HS-27A (cell line): ENCODE measurements around the gene HSPA6.
"Not testable (repeated sequence)": the region's sequence is repeated elsewhere in the genome, so short reads cannot be mapped to it uniquely, and the experiment has no call there.

Source experiments
- DNase-seq: peaks from one replicate; pipeline ENCODE4 v3.0.0-alpha.2; 2012; ENCODE audit warnings: low read depth, missing footprints

HSPA6 gene

DNA sequence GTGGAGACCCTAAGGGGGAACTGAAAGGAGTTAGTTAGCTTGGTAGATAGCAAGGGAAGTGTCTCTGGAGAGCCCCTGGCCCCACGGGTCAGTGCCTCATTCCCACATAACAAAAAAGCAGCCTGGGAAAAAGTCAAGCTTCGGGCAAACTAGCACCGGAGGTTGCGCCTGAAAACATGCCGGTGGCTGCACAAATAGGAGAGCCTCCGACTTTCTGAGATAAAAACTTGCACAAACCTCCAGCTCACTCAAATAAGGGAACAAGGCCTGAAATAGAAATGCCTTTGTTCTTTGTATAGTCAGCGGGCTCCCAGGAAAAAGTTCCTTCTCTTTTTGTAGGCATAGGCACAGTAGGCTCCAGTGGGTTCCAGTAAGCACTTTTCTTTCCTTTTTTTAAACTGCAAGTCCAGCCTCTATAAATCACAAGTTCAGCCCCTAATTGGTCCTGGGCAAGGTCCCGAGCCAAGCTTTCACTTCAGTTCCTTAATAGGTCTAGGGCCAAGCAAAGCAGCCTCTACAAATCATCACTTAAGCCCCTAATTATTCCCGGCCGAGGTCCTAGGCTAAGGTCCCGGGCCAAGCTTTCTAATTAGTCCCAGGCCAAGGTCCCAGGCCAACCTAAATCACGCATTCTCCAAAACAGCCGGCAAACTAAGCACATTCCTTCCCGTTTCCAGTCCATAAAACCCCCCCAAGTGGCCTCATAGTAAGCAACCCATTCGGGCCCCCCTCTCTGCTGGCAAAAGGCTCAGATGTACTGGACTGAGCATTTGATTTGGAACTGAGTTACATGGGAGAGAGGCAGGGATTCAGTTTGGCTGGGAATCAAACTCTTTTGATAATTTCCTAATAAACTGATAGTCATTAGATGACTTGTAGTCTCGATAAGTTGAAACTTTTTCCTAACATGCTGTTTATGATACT lies 8.6 kb downstream of the HSPA6 start:
- not testable (repeated sequence) for DNase-seq

- DNase-seq: not testable (repeated sequence)
Measured at GRCh38 chr1:161537068-161537669, 12.8 kb downstream of the HSPA6 start.

DNA sequence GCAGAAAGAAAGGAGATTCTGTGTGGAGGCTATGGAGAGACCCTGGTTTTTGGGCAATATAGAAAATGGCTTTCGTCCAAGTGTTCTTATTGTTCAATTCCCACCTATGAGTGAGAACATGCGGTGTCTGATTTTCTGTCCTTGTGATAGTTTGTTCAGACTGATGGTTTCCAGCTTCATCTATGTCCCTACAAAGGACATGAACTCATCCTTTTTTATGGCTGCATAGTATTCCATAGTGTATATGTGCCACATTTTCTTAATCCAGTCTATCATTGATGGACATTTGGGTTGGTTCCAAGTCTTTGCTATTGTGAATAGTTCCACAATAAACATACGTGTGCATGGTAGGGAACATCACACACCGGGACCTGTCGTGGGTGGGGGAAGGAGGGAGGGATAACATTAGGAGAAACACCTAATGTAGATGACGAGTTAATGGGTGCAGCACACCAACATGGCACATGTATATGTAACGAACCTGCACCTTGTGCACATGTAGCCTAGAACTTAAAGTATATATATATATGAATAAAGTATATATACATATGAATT lies 14.7 kb downstream of the HSPA6 start:
- not testable (repeated sequence) for DNase-seq

GRCh38 chr1:161539731-161540569 lies 15.6 kb downstream of the HSPA6 start:
- DNase-seq: peak; percentile 87

- DNase-seq: not testable (repeated sequence)
Measured at GRCh38 chr1:161540570-161540960, 16.2 kb downstream of the HSPA6 start.

DNA sequence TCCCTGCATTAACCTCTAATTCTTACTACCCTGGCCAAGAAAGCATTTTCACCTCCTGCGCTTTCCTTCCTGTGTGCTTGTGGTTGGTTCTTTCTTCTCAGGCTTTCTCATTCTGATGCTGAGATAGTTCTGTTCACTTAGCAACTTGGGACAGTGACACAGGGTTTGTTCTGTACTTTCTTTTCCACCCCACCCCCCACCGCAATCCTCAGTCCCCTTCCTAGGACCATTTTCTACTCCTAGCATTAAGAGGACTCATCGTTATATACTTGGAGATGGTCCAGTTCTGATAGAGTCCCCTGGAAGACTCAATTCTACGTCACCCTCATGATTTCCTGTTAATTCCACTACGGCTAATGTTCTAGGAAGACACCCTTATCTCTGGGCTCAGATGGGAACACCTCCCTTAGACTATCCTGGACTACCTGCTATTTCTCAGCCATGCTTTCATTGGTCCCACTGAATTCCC lies 17.8 kb downstream of the HSPA6 start:
- not testable (repeated sequence) for DNase-seq

GRCh38 chr1:161543125-161543524 lies 18.8 kb downstream of the HSPA6 start:
- not testable (repeated sequence) for DNase-seq

GRCh38 chr1:161545005-161545731 lies 20.8 kb downstream of the HSPA6 start:
- not testable (repeated sequence) for DNase-seq

GRCh38 chr1:161547995-161548741 lies 23.8 kb downstream of the HSPA6 start:
- DNase-seq: not testable (repeated sequence)

GRCh38 chr1:161548749-161549406 lies 24.5 kb downstream of the HSPA6 start:
- not testable (repeated sequence) for DNase-seq

DNA sequence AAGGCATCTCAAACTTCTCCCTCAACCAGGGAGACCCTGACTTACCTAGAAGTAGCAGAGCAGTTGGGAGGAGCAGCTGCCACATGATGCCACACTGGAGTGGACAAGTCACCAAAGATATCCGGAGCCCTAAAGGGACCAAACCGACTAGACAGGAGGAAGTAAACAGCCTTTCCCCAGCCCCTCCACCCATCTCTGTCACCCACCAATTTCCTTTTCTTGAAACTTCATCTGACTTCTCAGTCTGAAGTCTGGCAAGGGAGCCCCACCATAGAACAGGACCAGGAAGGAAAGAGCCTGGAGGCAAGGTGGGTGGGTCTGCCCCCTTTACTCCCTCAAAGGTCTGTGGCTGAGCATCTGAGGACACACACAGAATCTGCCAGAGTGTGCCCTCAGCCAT lies 25.3 kb downstream of the HSPA6 start, which contains the start of gene FCGR3A:
Gene FCGR3A (minus strand): TSS at position 167 of the 400 bp plus-strand sequence. CDS start 82 bp downstream, at position 85.
- no peak for DNase-seq

GRCh38 chr1:161550942-161551341 lies 26.6 kb downstream of the HSPA6 start:
- not testable (repeated sequence) for DNase-seq

DNA sequence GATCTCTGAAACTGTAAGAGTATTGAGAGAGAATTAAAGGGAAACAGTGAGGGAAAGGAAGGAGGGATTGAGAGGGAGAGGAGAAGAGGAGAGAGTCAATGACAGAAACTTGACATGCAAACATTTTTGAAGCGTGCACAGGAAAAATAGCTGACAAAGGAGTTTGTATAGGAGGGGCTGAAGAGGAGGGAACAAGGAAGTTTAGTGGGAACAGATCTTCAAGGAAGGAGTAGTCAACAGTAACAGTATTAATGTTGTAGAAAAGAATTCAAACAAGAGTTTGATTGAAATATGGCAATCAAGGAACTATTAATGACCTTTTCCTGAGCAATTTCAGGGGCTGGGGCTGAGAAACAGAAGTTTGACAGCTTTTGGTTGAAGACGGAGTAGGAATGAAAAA lies 29.3 kb downstream of the HSPA6 start:
- DNase-seq: not testable (repeated sequence)

- DNase-seq: not testable (repeated sequence)
Measured at GRCh38 chr1:161554340-161554739, 30.0 kb downstream of the HSPA6 start.

GRCh38 chr1:161554815-161555417 lies 30.6 kb downstream of the HSPA6 start:
- DNase-seq: not testable (repeated sequence)

GRCh38 chr1:161556143-161556542 lies 31.8 kb downstream of the HSPA6 start:
- not testable (repeated sequence) for DNase-seq

DNA sequence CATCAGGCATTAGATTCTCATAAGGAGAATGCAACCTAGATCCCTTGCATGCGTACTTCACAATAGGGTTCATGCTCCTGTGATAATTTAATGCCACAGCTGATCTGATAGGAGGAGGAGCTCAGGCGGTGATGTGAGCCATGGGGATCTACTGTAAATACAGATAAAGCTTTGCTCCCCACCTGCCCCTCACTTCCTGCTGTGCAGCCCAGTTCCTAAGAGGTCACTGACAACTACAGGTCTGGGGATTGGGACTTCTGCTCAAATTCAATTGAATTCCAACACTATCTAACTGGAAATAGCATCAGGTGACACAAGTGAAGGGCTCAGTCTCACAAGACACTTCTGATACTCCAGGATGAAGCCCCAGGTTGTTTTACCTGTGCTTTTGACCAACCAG lies 32.6 kb downstream of the HSPA6 start:
- DNase-seq: not testable (repeated sequence)

DNA sequence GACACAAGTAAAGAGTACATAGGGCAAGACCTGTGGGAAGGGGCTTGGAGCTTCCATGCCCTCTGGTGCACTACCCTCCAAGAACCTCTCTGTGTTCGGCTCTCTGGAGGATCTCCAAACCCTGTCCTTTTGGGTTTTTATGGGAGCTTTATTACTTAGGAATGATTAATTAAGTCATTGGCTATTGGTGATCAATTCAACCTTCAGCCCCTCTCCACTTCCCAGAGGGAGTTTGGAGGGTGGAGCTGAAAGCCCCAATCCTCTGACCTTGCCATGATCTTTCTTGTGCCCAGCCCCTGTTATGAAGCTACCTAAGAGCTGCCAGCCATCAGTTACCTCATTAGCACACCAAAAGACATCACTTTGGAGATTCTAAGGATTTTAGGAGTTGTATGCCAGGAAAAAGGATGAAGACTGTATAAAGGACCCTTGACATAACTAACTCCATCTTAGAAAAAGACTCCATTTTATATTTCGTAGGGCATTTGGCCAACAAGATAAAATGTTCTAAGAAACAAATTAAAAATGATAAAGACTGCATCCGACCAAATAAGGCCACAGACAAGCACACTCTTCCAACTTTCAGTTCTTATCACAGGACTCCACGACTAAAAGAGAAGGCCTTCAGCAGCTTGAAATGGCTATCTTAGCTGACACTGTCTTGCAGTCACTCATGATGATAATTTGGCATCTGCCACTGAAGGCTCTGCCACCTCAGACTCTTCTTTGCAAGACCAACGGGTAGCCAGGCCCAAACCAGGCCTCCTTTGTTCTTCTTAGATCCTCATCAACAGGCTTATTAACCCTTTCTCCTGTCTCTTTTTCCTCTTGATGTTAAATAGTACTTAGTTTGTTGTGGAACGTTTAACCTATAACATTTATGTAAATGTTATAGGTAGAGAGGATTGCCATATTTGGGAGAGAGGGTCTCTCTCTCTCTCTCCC lies 33.4 kb downstream of the HSPA6 start:
- not testable (repeated sequence) for DNase-seq
